K562 (cell line): ENCODE data around the gene ZC3H11A.

ENCODE experiments used
- FOXK1 ChIP-seq: sonication (generic); formaldehyde crosslinking; IDR thresholded peaks from 2 replicates; pipeline ENCODE4 v1.8.0; 2022; ENCODE audit warnings: missing genetic modification reagents, mild to moderate bottlenecking, borderline replicate concordance
- REST ChIP-seq, 2 experiments: fragments of 450-650 bp; formaldehyde crosslinking in 1 of 2; IDR thresholded peaks; 2 replicates each; pipeline versions ENCODE4 v1.4.0 to v1.6.1; 2014 to 2020; ENCODE audit warnings: mild to moderate bottlenecking in 2 of 2, borderline replicate concordance in 1 of 2, low read depth in 1 of 2

- TF ChIP-seq FOXK1 (CRISPR knock-in tag): no peak
- no peak for TF ChIP-seq REST (IDR thresholded peaks at IDR 0.05; ENCODE audit: borderline replicate concordance)
- TF ChIP-seq REST (CRISPR knock-in tag; IDR thresholded peaks at IDR 0.05; ENCODE audit: low read depth): no peak
These were observed 2.9 kb upstream of the ZC3H11A start for GRCh38 chr1:203792486-203792885.
